Measurements from ENCODE around the gene ZNF574. TPM values are rescaled to one million over a fixed set of nuclear protein-coding genes. Genes with fewer than 3 reads are reported as not detected.

The ZNF574 gene
- total and polyA plus RNA-seq, 7 experiments from 2014 or later = 11.2 to 32.8 (median 20.9) TPM

Other genes starting within 250 kb of the ZNF574 start
- gene LYPD4, start 231.5 kb upstream of the ZNF574 start, total RNA-seq = not detected
- gene LYPD4, start 231.5 kb upstream of the ZNF574 start, polyA plus RNA-seq = not detected
- gene DMRTC2, start 231.1 kb upstream of the ZNF574 start, total RNA-seq = under 1 TPM in 1 of 5 experiments, not detected in 4; 0.12 TPM
- not detected for gene DMRTC2, start 231.1 kb upstream of the ZNF574 start, polyA plus RNA-seq
- 1,000 to 10,000 TPM; 2,739 to 3,712 (median 3,396) TPM for gene RPS19, start 215.9 kb upstream of the ZNF574 start, total RNA-seq
- gene RPS19, start 215.9 kb upstream of the ZNF574 start, polyA plus RNA-seq = 1,000 to 10,000 TPM; 6,645 to 7,822 TPM
- gene CD79A, start 198.9 kb upstream of the ZNF574 start, total RNA-seq = 10 to 100 TPM in 1 of 5 experiments, 1 to 10 TPM in 4; 2.6 to 27.9 (median 2.8) TPM
- gene CD79A, start 198.9 kb upstream of the ZNF574 start, polyA plus RNA-seq = 10 to 100 TPM in 1 of 2 donors, 1 to 10 TPM in 1; 9.6 to 16.8 TPM
- 1,000 to 10,000 TPM in 4 of 5 experiments, 100 to 1,000 TPM in 1; 662 to 1,236 (median 1,141) TPM for gene ARHGEF1, start 193.0 kb upstream of the ZNF574 start, total RNA-seq
- 100 to 1,000 TPM; 184 to 367 TPM for gene ARHGEF1, start 193.0 kb upstream of the ZNF574 start, polyA plus RNA-seq
- 10 to 100 TPM in 2 of 5 experiments, 1 to 10 TPM in 3; 3.0 to 15.0 (median 8.0) TPM for gene ERFL, start 147.7 kb upstream of the ZNF574 start, total RNA-seq
- gene ERFL, start 147.7 kb upstream of the ZNF574 start, polyA plus RNA-seq = not detected
- gene RABAC1, start 116.8 kb upstream of the ZNF574 start, total RNA-seq = 10 to 100 TPM; 70.4 to 90.9 (median 78.1) TPM
- 100 to 1,000 TPM; 171 to 187 TPM for gene RABAC1, start 116.8 kb upstream of the ZNF574 start, polyA plus RNA-seq
- 1 to 10 TPM; 1.3 to 5.0 (median 2.9) TPM for gene ATP1A3, start 81.9 kb upstream of the ZNF574 start, total RNA-seq
- gene ATP1A3, start 81.9 kb upstream of the ZNF574 start, polyA plus RNA-seq = 1 to 10 TPM in 1 of 2 donors, under 1 TPM in 1; 0.54 to 2.7 TPM
- 1 to 10 TPM in 2 of 5 experiments, under 1 TPM in 3; 0.57 to 3.5 (median 0.86) TPM for gene GRIK5, start 6.0 kb upstream of the ZNF574 start, total RNA-seq
- gene GRIK5, start 6.0 kb upstream of the ZNF574 start, polyA plus RNA-seq = under 1 TPM in 1 of 2 donors, not detected in 1; 0.09 TPM
- gene POU2F2, start 56.3 kb downstream of the ZNF574 start, total RNA-seq = 10 to 100 TPM; 31.5 to 91.3 (median 73.4) TPM
- gene POU2F2, start 56.3 kb downstream of the ZNF574 start, polyA plus RNA-seq = 1 to 10 TPM; 2.2 to 7.6 TPM
- 100 to 1,000 TPM in 1 of 5 experiments, 10 to 100 TPM in 4; 47.9 to 104 (median 65.8) TPM for gene DEDD2, start 141.5 kb downstream of the ZNF574 start, total RNA-seq
- gene DEDD2, start 141.5 kb downstream of the ZNF574 start, polyA plus RNA-seq = 100 to 1,000 TPM; 132 to 208 TPM
- 10 to 100 TPM in 4 of 5 experiments, 1 to 10 TPM in 1; 8.6 to 25.2 (median 22.7) TPM for gene ZNF526, start 144.1 kb downstream of the ZNF574 start, total RNA-seq
- 10 to 100 TPM in 1 of 2 donors, 1 to 10 TPM in 1; 4.0 to 11.8 TPM for gene ZNF526, start 144.1 kb downstream of the ZNF574 start, polyA plus RNA-seq
- 10 to 100 TPM; 19.6 to 52.0 (median 33.0) TPM for gene GSK3A, start 166.4 kb downstream of the ZNF574 start, total RNA-seq
- 10 to 100 TPM; 11.4 to 19.6 TPM for gene GSK3A, start 166.4 kb downstream of the ZNF574 start, polyA plus RNA-seq
- gene ERF, start 179.0 kb downstream of the ZNF574 start, total RNA-seq = 100 to 1,000 TPM in 1 of 5 experiments, 10 to 100 TPM in 4; 42.5 to 105 (median 51.8) TPM
- gene ERF, start 179.0 kb downstream of the ZNF574 start, polyA plus RNA-seq = 10 to 100 TPM in 1 of 2 donors, 1 to 10 TPM in 1; 2.8 to 10.8 TPM
- 100 to 1,000 TPM in 3 of 5 experiments, 10 to 100 TPM in 2; 90.4 to 134 (median 102) TPM for gene CIC, start 193.1 kb downstream of the ZNF574 start, total RNA-seq
- gene CIC, start 193.1 kb downstream of the ZNF574 start, polyA plus RNA-seq = 1 to 10 TPM; 1.5 to 2.6 TPM
- gene PRR19, start 226.0 kb downstream of the ZNF574 start, total RNA-seq = under 1 TPM in 4 of 5 experiments, not detected in 1; 0.32 to 0.68 (median 0.38) TPM
- under 1 TPM; 0.48 to 0.61 TPM for gene PRR19, start 226.0 kb downstream of the ZNF574 start, polyA plus RNA-seq
- gene PAFAH1B3, start 226.5 kb downstream of the ZNF574 start, total RNA-seq = 10 to 100 TPM; 11.7 to 36.9 (median 16.9) TPM
- gene PAFAH1B3, start 226.5 kb downstream of the ZNF574 start, polyA plus RNA-seq = 10 to 100 TPM; 52.6 to 73.4 TPM
- not detected for gene TMEM145, start 237.1 kb downstream of the ZNF574 start, total RNA-seq
- gene TMEM145, start 237.1 kb downstream of the ZNF574 start, polyA plus RNA-seq = not detected
- 1 to 10 TPM; 6.7 to 9.3 (median 8.6) TPM for gene MEGF8, start 249.5 kb downstream of the ZNF574 start, total RNA-seq
- gene MEGF8, start 249.5 kb downstream of the ZNF574 start, polyA plus RNA-seq = under 1 TPM; 0.40 TPM

Data from naive thymus-derived CD4-positive, alpha-beta T cell (primary cell).